ENCODE results near the gene XCL2.

DNA sequence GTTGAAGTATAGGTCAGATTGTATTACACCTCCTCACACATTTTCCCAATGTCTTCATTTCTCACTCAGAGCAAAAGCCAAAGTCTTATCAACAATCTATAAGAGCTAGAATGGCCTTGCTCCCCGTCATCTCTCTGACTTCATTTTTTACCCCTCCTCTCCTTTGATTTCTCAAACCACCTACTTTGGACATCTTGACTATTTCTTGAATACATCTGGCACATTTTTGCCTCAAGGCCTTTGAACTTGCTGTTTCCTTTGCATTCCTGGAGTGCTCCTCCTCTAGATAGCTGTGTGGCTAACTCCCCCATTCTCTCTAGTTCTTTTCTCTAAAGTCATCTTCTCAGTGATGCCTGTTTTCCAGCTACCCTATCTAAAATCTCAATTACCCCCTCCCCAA lies 7.2 kb upstream of the XCL2 start:
- TF ChIP-seq POLR2A (IDR thresholded peaks at IDR 0.05) = no peak
- TF ChIP-seq, protein P1, sequence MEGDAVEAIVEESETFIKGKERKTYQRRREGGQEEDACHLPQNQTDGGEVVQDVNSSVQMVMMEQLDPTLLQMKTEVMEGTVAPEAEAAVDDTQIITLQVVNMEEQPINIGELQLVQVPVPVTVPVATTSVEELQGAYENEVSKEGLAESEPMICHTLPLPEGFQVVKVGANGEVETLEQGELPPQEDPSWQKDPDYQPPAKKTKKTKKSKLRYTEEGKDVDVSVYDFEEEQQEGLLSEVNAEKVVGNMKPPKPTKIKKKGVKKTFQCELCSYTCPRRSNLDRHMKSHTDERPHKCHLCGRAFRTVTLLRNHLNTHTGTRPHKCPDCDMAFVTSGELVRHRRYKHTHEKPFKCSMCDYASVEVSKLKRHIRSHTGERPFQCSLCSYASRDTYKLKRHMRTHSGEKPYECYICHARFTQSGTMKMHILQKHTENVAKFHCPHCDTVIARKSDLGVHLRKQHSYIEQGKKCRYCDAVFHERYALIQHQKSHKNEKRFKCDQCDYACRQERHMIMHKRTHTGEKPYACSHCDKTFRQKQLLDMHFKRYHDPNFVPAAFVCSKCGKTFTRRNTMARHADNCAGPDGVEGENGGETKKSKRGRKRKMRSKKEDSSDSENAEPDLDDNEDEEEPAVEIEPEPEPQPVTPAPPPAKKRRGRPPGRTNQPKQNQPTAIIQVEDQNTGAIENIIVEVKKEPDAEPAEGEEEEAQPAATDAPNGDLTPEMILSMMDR (IDR thresholded peaks at IDR 0.05) = no peak

Data from uterus (tissue), 2 donors.